CD8-positive, alpha-beta memory T cell (primary cell): ENCODE measurements around the gene OVOL1. TPM values are rescaled to one million over a fixed set of nuclear protein-coding genes. Genes with fewer than 3 reads are reported as not detected.

Experiments used
- polyA plus RNA-seq: library from polyadenylated mRNA; unstranded; fragments of 300-500 nt; fragmentation: Illumina TruSeq; gene quantifications from one replicate; pipeline ENCODE4 v1.2.3, GENCODE V29; 2021
- total RNA-seq, 2 experiments: library from RNA; stranded (reverse); gene quantifications; one replicate each; pipeline ENCODE4 v1.2.3, GENCODE V29; 2021

The OVOL1 gene
- total and polyA plus RNA-seq, 3 experiments from 2014 or later, result not detected

Other genes starting within 250 kb of the OVOL1 start
- 10 to 100 TPM; 33.2 to 35.4 TPM for gene LTBP3, start 228.7 kb upstream of the OVOL1 start, total RNA-seq
- gene LTBP3, start 228.7 kb upstream of the OVOL1 start, polyA plus RNA-seq, result 17.9 TPM
- 10 to 100 TPM; 69.6 to 77.9 TPM for gene ZNRD2, start 216.6 kb upstream of the OVOL1 start, total RNA-seq
- gene ZNRD2, start 216.6 kb upstream of the OVOL1 start, polyA plus RNA-seq, result 81.4 TPM
- gene FAM89B, start 214.5 kb upstream of the OVOL1 start, total RNA-seq, result 10 to 100 TPM; 30.8 to 34.1 TPM
- 138 TPM for gene FAM89B, start 214.5 kb upstream of the OVOL1 start, polyA plus RNA-seq
- 100 to 1,000 TPM in 1 of 2 experiments, 10 to 100 TPM in 1; 97.3 to 100 TPM for gene EHBP1L1, start 211.0 kb upstream of the OVOL1 start, total RNA-seq
- 25.1 TPM for gene EHBP1L1, start 211.0 kb upstream of the OVOL1 start, polyA plus RNA-seq
- gene KCNK7, start 191.3 kb upstream of the OVOL1 start, total RNA-seq, result under 1 TPM; 0.59 to 0.64 TPM
- gene KCNK7, start 191.3 kb upstream of the OVOL1 start, polyA plus RNA-seq, result not detected
- 10 to 100 TPM; 61.6 to 65.5 TPM for gene MAP3K11, start 172.8 kb upstream of the OVOL1 start, total RNA-seq
- 23.5 TPM for gene MAP3K11, start 172.8 kb upstream of the OVOL1 start, polyA plus RNA-seq
- 10 to 100 TPM; 46.4 to 53.1 TPM for gene PCNX3, start 171.3 kb upstream of the OVOL1 start, total RNA-seq
- gene PCNX3, start 171.3 kb upstream of the OVOL1 start, polyA plus RNA-seq, result 8.5 TPM
- 100 to 1,000 TPM; 111 to 123 TPM for gene SIPA1, start 149.0 kb upstream of the OVOL1 start, total RNA-seq
- gene SIPA1, start 149.0 kb upstream of the OVOL1 start, polyA plus RNA-seq, result 335 TPM
- 10 to 100 TPM; 87.3 to 89.7 TPM for gene RELA, start 124.1 kb upstream of the OVOL1 start, total RNA-seq
- 76.0 TPM for gene RELA, start 124.1 kb upstream of the OVOL1 start, polyA plus RNA-seq
- 10 to 100 TPM; 79.9 to 87.1 TPM for gene KAT5, start 74.8 kb upstream of the OVOL1 start, total RNA-seq
- 49.5 TPM for gene KAT5, start 74.8 kb upstream of the OVOL1 start, polyA plus RNA-seq
- gene RNASEH2C, start 66.3 kb upstream of the OVOL1 start, total RNA-seq, result 100 to 1,000 TPM; 106 to 114 TPM
- 87.7 TPM for gene RNASEH2C, start 66.3 kb upstream of the OVOL1 start, polyA plus RNA-seq
- gene AP5B1, start 6.1 kb upstream of the OVOL1 start, total RNA-seq, result 10 to 100 TPM; 16.2 to 17.4 TPM
- 18.1 TPM for gene AP5B1, start 6.1 kb upstream of the OVOL1 start, polyA plus RNA-seq
- 1 to 10 TPM; 2.0 to 2.8 TPM for gene SNX32, start 46.9 kb downstream of the OVOL1 start, total RNA-seq
- 0.77 TPM for gene SNX32, start 46.9 kb downstream of the OVOL1 start, polyA plus RNA-seq
- 1,000 to 10,000 TPM; 1,172 to 1,226 TPM for gene CFL1, start 71.1 kb downstream of the OVOL1 start, total RNA-seq
- 3,347 TPM for gene CFL1, start 71.1 kb downstream of the OVOL1 start, polyA plus RNA-seq
- gene MUS81, start 73.4 kb downstream of the OVOL1 start, total RNA-seq, result 10 to 100 TPM; 84.7 to 85.8 TPM
- 35.2 TPM for gene MUS81, start 73.4 kb downstream of the OVOL1 start, polyA plus RNA-seq
- gene EFEMP2, start 85.7 kb downstream of the OVOL1 start, total RNA-seq, result 1 to 10 TPM; 3.9 to 4.0 TPM
- gene EFEMP2, start 85.7 kb downstream of the OVOL1 start, polyA plus RNA-seq, result 0.23 TPM
- 10 to 100 TPM; 40.9 to 44.3 TPM for gene CTSW, start 92.8 kb downstream of the OVOL1 start, total RNA-seq
- 1,046 TPM for gene CTSW, start 92.8 kb downstream of the OVOL1 start, polyA plus RNA-seq
- gene FIBP, start 101.4 kb downstream of the OVOL1 start, total RNA-seq, result 100 to 1,000 TPM; 121 to 123 TPM
- gene FIBP, start 101.4 kb downstream of the OVOL1 start, polyA plus RNA-seq, result 78.6 TPM
- gene CCDC85B, start 103.6 kb downstream of the OVOL1 start, total RNA-seq, result 10 to 100 TPM; 81.3 to 86.7 TPM
- gene CCDC85B, start 103.6 kb downstream of the OVOL1 start, polyA plus RNA-seq, result 94.4 TPM
- 10 to 100 TPM; 26.4 to 26.9 TPM for gene FOSL1, start 113.3 kb downstream of the OVOL1 start, total RNA-seq
- 0.51 TPM for gene FOSL1, start 113.3 kb downstream of the OVOL1 start, polyA plus RNA-seq
- 10 to 100 TPM; 18.7 to 21.4 TPM for gene C11orf68, start 132.0 kb downstream of the OVOL1 start, total RNA-seq
- 70.3 TPM for gene C11orf68, start 132.0 kb downstream of the OVOL1 start, polyA plus RNA-seq
- 100 to 1,000 TPM in 1 of 2 experiments, 10 to 100 TPM in 1; 94.6 to 103 TPM for gene DRAP1, start 132.4 kb downstream of the OVOL1 start, total RNA-seq
- gene DRAP1, start 132.4 kb downstream of the OVOL1 start, polyA plus RNA-seq, result 115 TPM
- not detected for gene TSGA10IP, start 158.4 kb downstream of the OVOL1 start, total RNA-seq
- not detected for gene TSGA10IP, start 158.4 kb downstream of the OVOL1 start, polyA plus RNA-seq
- gene SART1, start 174.7 kb downstream of the OVOL1 start, total RNA-seq, result 10 to 100 TPM; 69.9 to 70.2 TPM
- gene SART1, start 174.7 kb downstream of the OVOL1 start, polyA plus RNA-seq, result 50.1 TPM
- 10 to 100 TPM; 81.2 to 81.3 TPM for gene EIF1AD, start 215.1 kb downstream of the OVOL1 start, total RNA-seq
- gene EIF1AD, start 215.1 kb downstream of the OVOL1 start, polyA plus RNA-seq, result 16.1 TPM
- 100 to 1,000 TPM; 264 to 268 TPM for gene BANF1, start 215.4 kb downstream of the OVOL1 start, total RNA-seq
- 205 TPM for gene BANF1, start 215.4 kb downstream of the OVOL1 start, polyA plus RNA-seq
- gene CST6, start 224.9 kb downstream of the OVOL1 start, total RNA-seq, result not detected
- gene CST6, start 224.9 kb downstream of the OVOL1 start, polyA plus RNA-seq, result not detected
- not detected for gene CATSPER1, start 239.4 kb downstream of the OVOL1 start, total RNA-seq
- not detected for gene CATSPER1, start 239.4 kb downstream of the OVOL1 start, polyA plus RNA-seq